Endodermal cell (in vitro differentiated cells): Measurements from ENCODE around the gene HAUS1. TPM values are rescaled to one million over a fixed set of nuclear protein-coding genes. Genes with fewer than 3 reads are reported as not detected.

Experiments used
- DNase-seq: peaks from one replicate; pipeline ENCODE4 v3.0.0-alpha.2; 2017
- H3K27ac ChIP-seq: 2 replicates; pipeline ENCODE4 v1.5.1; 2013; ENCODE audit warnings: mild to moderate bottlenecking, low read depth, low read length, moderate library complexity
- H3K27me3 ChIP-seq: 2 replicates; pipeline ENCODE4 v1.6.1; 2013; ENCODE audit warnings: mild to moderate bottlenecking, low read length, moderate library complexity; ENCODE audit not compliant: insufficient read depth, control insufficient read depth, poor library complexity, severe bottlenecking
- H3K36me3 ChIP-seq: 2 replicates; pipeline ENCODE4 v1.7.0; 2013; ENCODE audit warnings: mild to moderate bottlenecking, low read length, moderate library complexity; ENCODE audit not compliant: control insufficient read depth, insufficient read depth
- H3K4me1 ChIP-seq: one replicate; pipeline ENCODE4 v1.7.0; 2013; ENCODE audit warnings: low read length; ENCODE audit not compliant: control insufficient read depth, insufficient read depth
- H3K4me3 ChIP-seq: 2 replicates; pipeline ENCODE4 v1.5.1; 2013; ENCODE audit warnings: mild to moderate bottlenecking, low read length, moderate library complexity
- H3K9ac ChIP-seq: 2 replicates; pipeline ENCODE4 v1.6.1; 2013; ENCODE audit warnings: mild to moderate bottlenecking, low read length, moderate library complexity; ENCODE audit not compliant: poor library complexity, severe bottlenecking; ENCODE audit errors: extremely low read depth
- H3K9me3 ChIP-seq: 2 replicates; pipeline ENCODE4 v1.6.1; 2013; ENCODE audit warnings: mild to moderate bottlenecking, low read length, moderate library complexity; ENCODE audit not compliant: control insufficient read depth
- H3K27ac Mint-ChIP-seq: 2 replicates; pipeline ENCODE4 v1.8.0; 2020; ENCODE audit warnings: mixed read lengths
- H3K27me3 Mint-ChIP-seq: 2 replicates; pipeline ENCODE4 v1.8.0; 2021; ENCODE audit warnings: mild to moderate bottlenecking, mixed read lengths; ENCODE audit not compliant: insufficient read depth
- H3K36me3 Mint-ChIP-seq: 2 replicates; pipeline ENCODE4 v1.8.0; 2020; ENCODE audit warnings: low read depth, mixed read lengths
- H3K4me1 Mint-ChIP-seq: 2 replicates; pipeline ENCODE4 v1.8.0; 2020; ENCODE audit warnings: mixed read lengths
- H3K4me3 Mint-ChIP-seq: 2 replicates; pipeline ENCODE4 v1.8.0; 2020; ENCODE audit warnings: mild to moderate bottlenecking, moderate library complexity, mixed read lengths
- H3K9me3 Mint-ChIP-seq: 2 replicates; pipeline ENCODE4 v1.8.0; 2020; ENCODE audit warnings: mild to moderate bottlenecking, mixed read lengths
- WGBS, 2 experiments: methylation state at CpG; one replicate each; pipeline versions ENCODE4 v1.1.5 to v1.1.7; 2013; ENCODE audit warnings: missing lambda C conversion rate in 2 of 2, mixed read lengths in 1 of 2; ENCODE audit not compliant: insufficient coverage in 1 of 2, insufficient read length in 1 of 2; 5-methylcytosine and 5-hydroxymethylcytosine counted together
- total RNA-seq, 2 donors: library from RNA; stranded (reverse); fragmentation: NEBNext Ultra II Directional in 1 of 2; extraction: Animal tissue kit (Norgen Biotek cat#: 25700) in 1 of 2; gene quantifications; 2 replicates in 1 of 2; 3 replicates in 1 of 2; pipeline ENCODE4 v1.2.1, GENCODE V29; 2021
- TF ChIP-seq, protein P1 (sequence below): fragments of 200-600 bp; sonication (generic); conservative IDR thresholded peaks from 2 replicates; pipeline ENCODE4 v1.5.0; 2021; ENCODE audit warnings: antibody characterized with exemption, mild to moderate bottlenecking

HAUS1 gene
- total RNA-seq, 2 donors from 2014 or later, result 80.1 to 130 TPM

DNA sequence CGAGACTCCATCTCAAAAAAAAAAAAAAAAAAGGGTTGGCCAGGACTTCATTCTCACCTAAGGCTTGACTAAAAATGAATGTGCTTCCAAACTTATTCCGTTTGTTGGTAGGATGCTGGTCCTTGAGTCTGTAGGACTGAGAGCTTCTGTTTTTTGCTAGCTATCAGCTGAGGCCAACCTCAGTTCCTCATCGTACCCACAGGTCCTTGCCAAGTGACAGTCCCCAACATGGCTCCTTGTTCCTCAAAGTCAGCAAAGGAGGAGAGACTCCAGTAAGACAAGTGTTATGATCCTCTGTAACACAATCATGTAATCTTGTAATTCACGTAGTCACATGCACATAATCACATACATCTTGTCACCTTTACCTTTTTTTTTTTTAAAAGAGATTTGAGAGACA, 37.0 kb downstream of the HAUS1 start:
- Histone ChIP-seq H3K9ac (no peak overlapping the region), H3K27me3 (no peaks in the 10 kb centered on the region), H3K36me3 (no peaks in the 10 kb centered on the region), H3K4me1 (no peaks in the 10 kb centered on the region), H3K27ac (no peak overlapping the region), H3K9me3 (no peaks in the 10 kb centered on the region), H3K4me3 (no peak overlapping the region)
- TF ChIP-seq, protein P1, sequence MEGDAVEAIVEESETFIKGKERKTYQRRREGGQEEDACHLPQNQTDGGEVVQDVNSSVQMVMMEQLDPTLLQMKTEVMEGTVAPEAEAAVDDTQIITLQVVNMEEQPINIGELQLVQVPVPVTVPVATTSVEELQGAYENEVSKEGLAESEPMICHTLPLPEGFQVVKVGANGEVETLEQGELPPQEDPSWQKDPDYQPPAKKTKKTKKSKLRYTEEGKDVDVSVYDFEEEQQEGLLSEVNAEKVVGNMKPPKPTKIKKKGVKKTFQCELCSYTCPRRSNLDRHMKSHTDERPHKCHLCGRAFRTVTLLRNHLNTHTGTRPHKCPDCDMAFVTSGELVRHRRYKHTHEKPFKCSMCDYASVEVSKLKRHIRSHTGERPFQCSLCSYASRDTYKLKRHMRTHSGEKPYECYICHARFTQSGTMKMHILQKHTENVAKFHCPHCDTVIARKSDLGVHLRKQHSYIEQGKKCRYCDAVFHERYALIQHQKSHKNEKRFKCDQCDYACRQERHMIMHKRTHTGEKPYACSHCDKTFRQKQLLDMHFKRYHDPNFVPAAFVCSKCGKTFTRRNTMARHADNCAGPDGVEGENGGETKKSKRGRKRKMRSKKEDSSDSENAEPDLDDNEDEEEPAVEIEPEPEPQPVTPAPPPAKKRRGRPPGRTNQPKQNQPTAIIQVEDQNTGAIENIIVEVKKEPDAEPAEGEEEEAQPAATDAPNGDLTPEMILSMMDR, result no peak
- Mint-ChIP-seq H3K27ac (no peak overlapping the region), H3K36me3 (no peaks in the 10 kb centered on the region), H3K27me3 (no peaks in the 10 kb centered on the region), H3K4me3 (no peak overlapping the region), H3K9me3 (no peaks in the 10 kb centered on the region), H3K4me1 (no peaks in the 10 kb centered on the region)
- no peak for DNase-seq
- WGBS, 2 experiments, result 85 to 94% methylated on average over 2 to 4 of the region's 4 CpGs

DNA sequence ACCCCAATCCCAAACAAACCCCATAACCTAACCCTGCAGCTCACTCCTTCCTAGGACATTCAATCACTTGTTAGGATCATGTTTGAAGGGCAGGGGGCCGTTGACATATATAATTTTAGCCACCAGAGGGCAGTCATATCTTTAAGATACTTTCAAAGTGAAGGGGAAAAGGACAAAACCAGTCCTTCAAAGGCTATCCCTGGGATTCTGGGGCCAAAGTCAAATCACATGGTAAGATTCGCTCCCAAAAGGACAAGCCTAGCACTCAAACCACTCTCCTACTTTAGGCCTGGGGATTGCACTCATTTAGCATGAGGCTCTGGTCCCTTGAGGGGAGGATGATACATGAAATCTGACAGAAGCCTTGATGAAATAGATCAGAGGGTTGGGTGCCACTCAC, 44.6 kb downstream of the HAUS1 start:
- peaks cover 14% of the 10 kb centered on the region for H3K4me1 Mint-ChIP-seq
- H3K9ac ChIP-seq, result no peak overlapping the region
- no peaks in the 10 kb centered on the region for H3K4me1 ChIP-seq
- H3K9me3 ChIP-seq, result no peaks in the 10 kb centered on the region
- no peak overlapping the region for H3K27ac ChIP-seq
- no peaks in the 10 kb centered on the region for H3K36me3 Mint-ChIP-seq
- WGBS, 2 experiments, result 23 to 31% methylated on average over 2 of the region's 2 CpGs
- H3K4me3 ChIP-seq, result no peak overlapping the region
- no peaks in the 10 kb centered on the region for H3K27me3 Mint-ChIP-seq
- H3K4me3 Mint-ChIP-seq, result no peak overlapping the region
- H3K36me3 ChIP-seq, result no peaks in the 10 kb centered on the region
- TF ChIP-seq, protein P1, result peak; percentile 86
- H3K27ac Mint-ChIP-seq, result no peak overlapping the region
- H3K9me3 Mint-ChIP-seq, result no peaks in the 10 kb centered on the region
- peak; percentile 91 for DNase-seq
- no peaks in the 10 kb centered on the region for H3K27me3 ChIP-seq

DNA sequence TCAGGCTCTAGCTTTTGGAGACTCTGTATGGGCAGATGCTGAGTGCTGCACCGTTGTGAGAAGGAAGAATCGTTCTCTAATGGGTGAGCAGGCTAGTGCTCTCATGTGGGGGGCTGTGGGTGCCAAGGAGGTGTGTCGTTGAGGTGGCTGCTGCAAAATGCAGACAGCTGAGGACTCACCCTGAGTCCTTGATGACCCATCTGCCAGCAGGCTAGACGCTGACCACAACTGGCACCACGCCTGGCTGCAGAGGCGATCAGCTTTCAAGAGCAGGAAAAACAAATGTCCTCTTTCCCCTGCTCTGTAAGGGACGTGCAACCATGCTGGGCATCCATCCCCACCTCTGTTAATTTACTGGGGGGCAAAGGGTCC, 48.2 kb downstream of the HAUS1 start:
- TF ChIP-seq, protein P1, result no peak
- no peak overlapping the region for H3K4me3 Mint-ChIP-seq
- Histone ChIP-seq H3K4me3 (no peak overlapping the region), H3K4me1 (no peaks in the 10 kb centered on the region), H3K27me3 (no peaks in the 10 kb centered on the region), H3K9ac (no peak overlapping the region), H3K27ac (no peak overlapping the region), H3K36me3 (no peaks in the 10 kb centered on the region), H3K9me3 (no peaks in the 10 kb centered on the region)
- H3K27ac Mint-ChIP-seq, result no peak overlapping the region
- H3K4me1 Mint-ChIP-seq, result peaks cover 14% of the 10 kb centered on the region
- no peaks in the 10 kb centered on the region for H3K27me3 Mint-ChIP-seq
- no peaks in the 10 kb centered on the region for H3K9me3 Mint-ChIP-seq
- 81 to 92% methylated on average over 3 to 7 of the region's 7 CpGs for WGBS, 2 experiments
- DNase-seq, result no peak
- no peaks in the 10 kb centered on the region for H3K36me3 Mint-ChIP-seq
